AG09319 (cell line): ENCODE data around the gene SLC15A5.

Source experiments
- DNase-seq: peaks from one replicate; pipeline ENCODE4 v3.0.0-alpha.2; 2010; ENCODE audit warnings: low read depth; ENCODE audit errors: extremely low read depth
- CTCF ChIP-seq: IDR thresholded peaks from 2 replicates; pipeline ENCODE4 v1.5.1; 2011; ENCODE audit warnings: low read depth, mild to moderate bottlenecking, inconsistent platforms, low read length, moderate library complexity

SLC15A5 gene

GRCh38 chr12:16187660-16188059, 89.8 kb downstream of the SLC15A5 start:
- no peak for TF ChIP-seq CTCF
- no peak for DNase-seq

GRCh38 chr12:16184681-16185080, 92.8 kb downstream of the SLC15A5 start:
- DNase-seq = no peak
- TF ChIP-seq CTCF = no peak

GRCh38 chr12:16183541-16183940, 93.9 kb downstream of the SLC15A5 start:
- no peak for DNase-seq
- TF ChIP-seq CTCF = no peak

GRCh38 chr12:16175840-16176239, 101.6 kb downstream of the SLC15A5 start:
- no peak for DNase-seq
- no peak for TF ChIP-seq CTCF

- no peak for TF ChIP-seq CTCF
- DNase-seq = no peak
Measured at GRCh38 chr12:16174282-16174681, 103.2 kb downstream of the SLC15A5 start.

GRCh38 chr12:16171348-16171747, 106.1 kb downstream of the SLC15A5 start:
- no peak for DNase-seq
- no peak for TF ChIP-seq CTCF

GRCh38 chr12:16168078-16168477, 109.4 kb downstream of the SLC15A5 start:
- TF ChIP-seq CTCF = no peak
- DNase-seq = no peak
